ENCODE measurements around the gene AGMO. TPM values are rescaled to one million over a fixed set of nuclear protein-coding genes. Genes with fewer than 3 reads are reported as not detected.

Gene AGMO
- polyA plus RNA-seq, 1 donor (not counting 4 experiments of a cell fraction or from before 2014, with no cell fraction given), result not detected

GRCh38 chr7:15358112-15358511 lies 203.7 kb downstream of the AGMO start:
- dilution Hi-C loops (cut with MboI; ENCODE audit: extremely low pct_ligation_motif_present, low sequenced_read_pairs), result no loop called here

GRCh38 chr7:15352421-15353206 lies 209.2 kb downstream of the AGMO start:
- H3K4me2 ChIP-seq (ENCODE audit: control insufficient read depth, extremely low read depth, insufficient read depth, low read depth, low read length), result no peak overlapping the region
- no peaks in the 10 kb centered on the region for H3K79me2 ChIP-seq (ENCODE audit: control insufficient read depth, insufficient read depth, low read length)
- dilution Hi-C loops (cut with MboI; ENCODE audit: extremely low pct_ligation_motif_present, low sequenced_read_pairs), result no loop called here
- no peak overlapping the region for H2AFZ ChIP-seq (ENCODE audit: control insufficient read depth, low read length)
- FAIRE-seq (no peak), DNase-seq (ENCODE audit: low read depth, low spot score) (no peak)
- no peaks in the 10 kb centered on the region for H3K36me3 ChIP-seq (ENCODE audit: control insufficient read depth in 2 of 2, extremely low read depth in 1 of 2, insufficient read depth in 2 of 2, low read length in 2 of 2)
- no peaks in the 10 kb centered on the region for H3K9me1 ChIP-seq (ENCODE audit: control insufficient read depth, extremely low read depth, insufficient read depth, low read length)
- H3K27ac ChIP-seq (ENCODE audit: control insufficient read depth, insufficient read depth, low read length), result no peak overlapping the region
- H3K9me3 ChIP-seq (ENCODE audit: control insufficient read depth, low read depth, low read length), result no peaks in the 10 kb centered on the region
- H3K9ac ChIP-seq (ENCODE audit: control insufficient read depth, extremely low read depth, insufficient read depth, low read length), result no peak overlapping the region
- no peaks in the 10 kb centered on the region for H3K27me3 ChIP-seq (ENCODE audit: control insufficient read depth, extremely low read depth, insufficient read depth, low read length)
- TF ChIP-seq, protein P1, sequence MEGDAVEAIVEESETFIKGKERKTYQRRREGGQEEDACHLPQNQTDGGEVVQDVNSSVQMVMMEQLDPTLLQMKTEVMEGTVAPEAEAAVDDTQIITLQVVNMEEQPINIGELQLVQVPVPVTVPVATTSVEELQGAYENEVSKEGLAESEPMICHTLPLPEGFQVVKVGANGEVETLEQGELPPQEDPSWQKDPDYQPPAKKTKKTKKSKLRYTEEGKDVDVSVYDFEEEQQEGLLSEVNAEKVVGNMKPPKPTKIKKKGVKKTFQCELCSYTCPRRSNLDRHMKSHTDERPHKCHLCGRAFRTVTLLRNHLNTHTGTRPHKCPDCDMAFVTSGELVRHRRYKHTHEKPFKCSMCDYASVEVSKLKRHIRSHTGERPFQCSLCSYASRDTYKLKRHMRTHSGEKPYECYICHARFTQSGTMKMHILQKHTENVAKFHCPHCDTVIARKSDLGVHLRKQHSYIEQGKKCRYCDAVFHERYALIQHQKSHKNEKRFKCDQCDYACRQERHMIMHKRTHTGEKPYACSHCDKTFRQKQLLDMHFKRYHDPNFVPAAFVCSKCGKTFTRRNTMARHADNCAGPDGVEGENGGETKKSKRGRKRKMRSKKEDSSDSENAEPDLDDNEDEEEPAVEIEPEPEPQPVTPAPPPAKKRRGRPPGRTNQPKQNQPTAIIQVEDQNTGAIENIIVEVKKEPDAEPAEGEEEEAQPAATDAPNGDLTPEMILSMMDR (optimal IDR thresholded peaks at IDR 0.05 in 1 of 3, IDR thresholded peaks at IDR 0.05 in 1 of 3, conservative IDR thresholded peaks at IDR 0.05 in 1 of 3; ENCODE audit: extremely low read depth in 1 of 3, insufficient read depth in 2 of 3, low read length in 3 of 3), result no peak
- TF ChIP-seq EZH2 (IDR thresholded peaks at IDR 0.05; ENCODE audit: low read length), result no peak
- no peak overlapping the region for H3K4me3 ChIP-seq (ENCODE audit: control insufficient read depth in 2 of 3, extremely low read depth in 1 of 3, insufficient read depth in 2 of 3, low read depth in 1 of 3, low read length in 3 of 3)
- no peaks in the 10 kb centered on the region for H4K20me1 ChIP-seq (ENCODE audit: control insufficient read depth, extremely low read depth, insufficient read depth, low read length)
- H3K4me1 ChIP-seq (ENCODE audit: control insufficient read depth, extremely low read depth, insufficient read depth, low read length), result no peaks in the 10 kb centered on the region

More at GRCh38 chr7:15358112-15358511, 203.7 kb downstream of the AGMO start:
- Histone ChIP-seq H3K27me3 (ENCODE audit: control insufficient read depth, extremely low read depth, insufficient read depth, low read length) (no peaks in the 10 kb centered on the region), H3K9ac (ENCODE audit: control insufficient read depth, extremely low read depth, insufficient read depth, low read length) (no peak overlapping the region), H3K9me1 (ENCODE audit: control insufficient read depth, extremely low read depth, insufficient read depth, low read length) (no peaks in the 10 kb centered on the region), H4K20me1 (ENCODE audit: control insufficient read depth, extremely low read depth, insufficient read depth, low read length) (no peaks in the 10 kb centered on the region), H3K79me2 (ENCODE audit: control insufficient read depth, insufficient read depth, low read length) (no peaks in the 10 kb centered on the region), H3K27ac (ENCODE audit: control insufficient read depth, insufficient read depth, low read length) (no peak overlapping the region), H3K36me3 (ENCODE audit: control insufficient read depth in 2 of 2, extremely low read depth in 1 of 2, insufficient read depth in 2 of 2, low read length in 2 of 2) (no peaks in the 10 kb centered on the region), H3K4me2 (ENCODE audit: control insufficient read depth, extremely low read depth, insufficient read depth, low read depth, low read length) (no peak overlapping the region), H3K4me3 (ENCODE audit: control insufficient read depth in 2 of 3, extremely low read depth in 1 of 3, insufficient read depth in 2 of 3, low read depth in 1 of 3, low read length in 3 of 3) (no peak overlapping the region), H3K4me1 (ENCODE audit: control insufficient read depth, extremely low read depth, insufficient read depth, low read length) (no peaks in the 10 kb centered on the region), H2AFZ (ENCODE audit: control insufficient read depth, low read length) (no peak overlapping the region), H3K9me3 (ENCODE audit: control insufficient read depth, low read depth, low read length) (no peaks in the 10 kb centered on the region)
- FAIRE-seq (no peak), DNase-seq (ENCODE audit: low read depth, low spot score) (no peak)
- no peak for TF ChIP-seq EZH2 (IDR thresholded peaks at IDR 0.05; ENCODE audit: low read length)
- TF ChIP-seq, protein P1 (optimal IDR thresholded peaks at IDR 0.05 in 1 of 3, IDR thresholded peaks at IDR 0.05 in 1 of 3, conservative IDR thresholded peaks at IDR 0.05 in 1 of 3; ENCODE audit: extremely low read depth in 1 of 3, insufficient read depth in 2 of 3, low read length in 3 of 3), result no peak

Data from keratinocyte (primary cell).